Activated CD4-positive, alpha-beta T cell treated with anti-CD3 and anti-CD28 coated beads, Interleukin-2, Interleukin-6, amounts not matched to agents 100 ng/mL and 50 ng/mL, durations not matched to agents 16 hours and 8 hours (primary cell): Measurements from ENCODE around the gene GTF2H2C_2.
A peak's percentile ranks its signal among the peaks of the same experiment; 100 is the strongest.
"Not testable (repeated sequence)": the region's sequence is repeated elsewhere in the genome, so short reads cannot be mapped to it uniquely, and the experiment has no call there.

Experiments
- DNase-seq: peaks from one replicate; pipeline ENCODE4 v3.0.0-alpha.2; 2020

The GTF2H2C_2 gene

GRCh38 chr5:70415117-70415516, at the start of gene GTF2H2C_2:
Gene GTF2H2C_2 (plus strand): TSS chr5:70415368.
- not testable (repeated sequence) for DNase-seq

DNA sequence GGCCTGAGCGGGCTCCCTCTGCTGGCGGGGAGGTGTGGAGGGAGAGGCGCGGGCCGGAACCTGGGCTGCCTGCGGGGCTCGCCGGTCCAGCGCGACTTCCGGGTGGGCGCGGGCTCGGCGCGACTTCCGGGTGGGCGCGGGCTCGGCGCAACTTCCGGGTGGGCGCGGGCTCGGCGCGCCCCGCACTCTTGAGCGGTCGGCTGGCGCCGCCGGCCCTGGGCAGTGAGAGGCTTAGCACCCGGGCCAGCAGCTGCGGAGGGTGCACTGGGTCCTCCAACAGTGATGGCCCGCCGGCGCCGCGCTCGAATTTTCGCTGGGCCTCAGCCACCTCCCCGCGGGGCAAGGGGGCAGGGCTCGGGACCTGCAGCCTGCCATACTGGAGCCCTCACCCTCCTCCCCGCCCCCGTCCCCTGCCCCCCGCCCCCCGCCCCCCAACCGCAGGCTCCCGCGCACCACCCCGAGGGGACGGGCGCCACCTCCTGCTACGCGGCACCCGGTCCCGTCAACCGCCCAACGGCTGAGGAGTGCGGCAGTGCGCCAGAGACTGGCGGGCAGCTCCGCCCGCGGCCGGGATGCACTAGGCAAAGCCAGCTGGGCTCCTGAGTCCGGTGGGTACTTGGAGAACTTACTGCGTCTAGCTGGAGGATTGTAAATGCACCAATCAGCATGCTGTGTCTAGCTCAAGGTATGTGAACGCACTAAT, 14.0 kb upstream of the GTF2H2C_2 start:
- peak; percentile 60 for DNase-seq

- DNase-seq = not testable (repeated sequence)
These were observed 6.2 kb downstream of the GTF2H2C_2 start for GRCh38 chr5:70421322-70421721.

- not testable (repeated sequence) for DNase-seq
These were observed 8.0 kb downstream of the GTF2H2C_2 start for GRCh38 chr5:70423215-70423614.

GRCh38 chr5:70438518-70438917, 23.4 kb downstream of the GTF2H2C_2 start:
- not testable (repeated sequence) for DNase-seq

DNA sequence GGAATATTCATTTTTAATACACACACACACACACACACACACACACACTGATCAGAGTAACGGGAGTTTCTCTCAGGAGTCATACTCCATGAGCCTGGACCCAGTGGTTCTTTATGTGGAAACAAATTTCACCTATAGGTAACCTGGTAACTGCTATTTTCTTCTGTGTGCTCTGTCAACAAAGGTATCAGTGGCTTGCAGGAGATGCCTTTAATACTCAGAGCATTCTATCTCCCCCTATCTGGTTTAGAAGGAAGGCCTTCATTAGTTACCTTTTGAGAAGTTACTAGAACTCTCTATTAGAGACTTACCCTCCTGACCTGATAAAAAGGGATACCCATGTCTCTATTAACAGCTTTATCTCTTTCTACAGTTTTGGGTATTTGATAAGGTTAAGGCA, 34.4 kb downstream of the GTF2H2C_2 start:
- DNase-seq = not testable (repeated sequence)

GRCh38 chr5:70451249-70451984, 36.2 kb downstream of the GTF2H2C_2 start:
- DNase-seq = not testable (repeated sequence)

DNA sequence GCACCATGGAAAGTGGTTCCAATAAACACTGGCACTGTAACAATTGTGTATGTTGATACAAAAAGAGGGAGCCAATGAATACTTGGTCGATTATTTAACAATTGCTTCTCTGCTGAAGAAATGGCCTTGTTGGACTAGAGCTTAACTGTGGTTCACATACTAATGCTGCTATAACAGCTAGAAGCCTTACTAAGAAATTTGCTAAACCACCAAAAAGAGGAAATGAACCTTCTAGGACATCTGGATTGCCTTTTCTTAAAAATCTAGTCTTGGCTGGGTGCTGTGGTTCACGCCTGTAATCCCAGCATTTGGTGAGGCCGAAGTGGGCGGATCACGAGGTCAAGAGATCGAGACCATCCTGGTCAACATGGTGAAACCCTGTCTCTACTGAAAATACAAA, 41.9 kb downstream of the GTF2H2C_2 start:
- DNase-seq = not testable (repeated sequence)

DNA sequence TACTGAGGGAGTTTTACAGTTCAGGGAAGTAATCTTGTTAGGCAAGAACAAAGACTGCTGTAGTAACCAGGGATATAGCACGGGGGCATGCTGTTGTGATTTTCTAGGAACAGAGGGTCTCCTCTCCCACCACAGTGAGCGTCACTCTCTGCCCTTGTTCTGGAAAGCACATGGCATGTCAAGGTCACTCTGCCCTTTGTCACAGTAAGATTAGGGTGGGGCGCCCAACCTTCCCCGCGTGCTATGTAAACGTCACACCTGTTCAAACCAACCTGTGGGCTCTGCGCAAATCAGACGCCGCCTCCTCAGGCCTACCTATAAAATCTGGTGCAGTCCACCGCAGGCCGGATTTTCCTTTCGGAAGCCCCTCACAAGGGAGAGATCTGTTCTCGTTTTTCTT, 44.0 kb downstream of the GTF2H2C_2 start:
- not testable (repeated sequence) for DNase-seq

DNA sequence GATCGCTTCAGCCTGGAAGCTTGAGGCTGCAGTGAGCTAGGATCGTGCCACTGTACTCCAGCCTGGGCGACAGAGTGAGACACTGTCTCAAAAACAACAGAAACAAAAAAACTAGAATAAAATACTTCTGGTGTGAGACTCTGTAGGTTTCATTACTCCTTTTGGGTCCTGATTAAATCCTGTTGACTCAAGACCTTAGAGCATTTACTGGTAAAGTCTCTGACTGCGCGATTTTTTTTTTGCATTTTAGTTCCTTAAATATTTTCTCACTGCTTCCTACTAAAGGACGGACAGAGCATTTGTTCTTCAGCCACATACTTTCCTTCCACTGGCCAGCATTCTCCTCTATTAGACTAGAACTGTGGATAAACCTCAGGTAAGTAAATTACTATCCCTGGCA, 46.8 kb downstream of the GTF2H2C_2 start:
- not testable (repeated sequence) for DNase-seq

DNA sequence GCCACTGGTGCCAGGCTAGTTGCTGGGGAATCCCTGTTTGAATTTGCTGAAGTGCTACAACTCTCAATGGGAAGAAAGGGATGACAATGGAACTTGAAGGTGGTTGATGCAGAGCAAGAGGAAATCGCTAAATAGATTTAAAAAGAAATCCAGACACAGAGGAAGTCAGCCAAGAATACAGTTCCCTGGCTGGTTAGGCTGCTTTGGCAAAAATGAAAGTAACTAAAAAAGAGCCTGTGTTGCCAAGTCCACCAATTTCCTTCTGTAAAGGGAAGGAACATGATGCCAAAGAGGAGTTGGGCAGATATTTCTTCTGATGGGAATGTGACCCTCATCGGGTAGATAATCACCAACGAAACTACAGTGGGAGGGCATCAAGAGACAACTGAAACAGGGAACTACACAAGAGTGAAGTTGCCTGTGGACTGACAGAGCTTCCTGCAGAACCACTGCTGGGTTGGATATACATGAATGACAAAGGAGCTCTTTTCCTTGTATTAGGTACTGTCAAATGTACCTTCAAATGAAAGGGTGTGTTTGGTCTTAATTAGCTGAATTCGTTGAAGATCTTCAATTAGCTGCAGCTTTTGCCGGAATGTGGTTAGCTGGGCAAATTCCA, 49.0 kb downstream of the GTF2H2C_2 start:
- not testable (repeated sequence) for DNase-seq

- not testable (repeated sequence) for DNase-seq
These were observed 54.9 kb downstream of the GTF2H2C_2 start for GRCh38 chr5:70469926-70470509.
